GM06990 (cell line): Measurements from ENCODE around the gene NTNG1.

Experiments used
- DNase-seq: peaks from one replicate; pipeline ENCODE4 v3.0.0-alpha.2; 2011; ENCODE audit not compliant: insufficient read length; ENCODE audit errors: extremely low read depth
- H3K27me3 ChIP-seq: replicated peaks from 2 replicates; pipeline ENCODE4 v1.6.0; 2011; ENCODE audit warnings: low read length; ENCODE audit not compliant: control insufficient read depth, insufficient read depth
- H3K36me3 ChIP-seq: 2 replicates; pipeline ENCODE4 v1.5.1; 2011; ENCODE audit warnings: low read length; ENCODE audit not compliant: control insufficient read depth, insufficient read depth
- H3K4me3 ChIP-seq: replicated peaks from 2 replicates; pipeline ENCODE4 v1.5.1; 2011; ENCODE audit warnings: low read depth, mild to moderate bottlenecking, control low read depth, low read length
- CTCF ChIP-seq: IDR thresholded peaks from 2 replicates; pipeline ENCODE4 v1.5.1; 2011; ENCODE audit warnings: low read length, control low read depth, mild to moderate bottlenecking, inconsistent platforms; ENCODE audit not compliant: insufficient read depth, poor library complexity, severe bottlenecking

The NTNG1 gene

GRCh38 chr1:107532318-107532717 is 391.5 kb downstream of the NTNG1 start:
- Histone ChIP-seq H3K4me3 (no peak overlapping the region), H3K27me3 (no peaks in the 10 kb centered on the region; the same call in 1 of the 2 replicates), H3K36me3 (no peaks in the 10 kb centered on the region)
- TF ChIP-seq CTCF = no peak
- no peak for DNase-seq
